ENCODE data around the gene DCAF6.

DCAF6 gene

DNA sequence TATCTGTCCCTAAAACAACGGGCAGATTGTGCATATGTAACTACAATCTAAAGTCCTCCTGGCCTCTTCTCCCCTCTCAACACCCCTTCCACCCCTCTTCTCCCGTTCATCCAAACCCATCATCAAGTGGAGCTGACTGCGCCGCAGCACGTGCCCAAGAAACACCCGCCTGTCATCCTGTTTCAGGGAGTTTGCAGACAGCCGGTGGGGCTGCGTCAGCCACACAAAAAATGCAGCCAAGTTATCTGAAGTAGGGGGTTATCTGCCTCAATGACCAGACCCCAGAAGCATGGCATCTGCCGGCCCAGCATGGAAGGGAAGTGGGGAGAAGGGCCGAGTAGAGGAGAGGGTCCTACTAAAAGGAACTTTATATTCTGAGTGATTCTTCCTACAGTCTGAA is 151.2 kb downstream of the DCAF6 start:
- no peak for DNase-seq

DNA sequence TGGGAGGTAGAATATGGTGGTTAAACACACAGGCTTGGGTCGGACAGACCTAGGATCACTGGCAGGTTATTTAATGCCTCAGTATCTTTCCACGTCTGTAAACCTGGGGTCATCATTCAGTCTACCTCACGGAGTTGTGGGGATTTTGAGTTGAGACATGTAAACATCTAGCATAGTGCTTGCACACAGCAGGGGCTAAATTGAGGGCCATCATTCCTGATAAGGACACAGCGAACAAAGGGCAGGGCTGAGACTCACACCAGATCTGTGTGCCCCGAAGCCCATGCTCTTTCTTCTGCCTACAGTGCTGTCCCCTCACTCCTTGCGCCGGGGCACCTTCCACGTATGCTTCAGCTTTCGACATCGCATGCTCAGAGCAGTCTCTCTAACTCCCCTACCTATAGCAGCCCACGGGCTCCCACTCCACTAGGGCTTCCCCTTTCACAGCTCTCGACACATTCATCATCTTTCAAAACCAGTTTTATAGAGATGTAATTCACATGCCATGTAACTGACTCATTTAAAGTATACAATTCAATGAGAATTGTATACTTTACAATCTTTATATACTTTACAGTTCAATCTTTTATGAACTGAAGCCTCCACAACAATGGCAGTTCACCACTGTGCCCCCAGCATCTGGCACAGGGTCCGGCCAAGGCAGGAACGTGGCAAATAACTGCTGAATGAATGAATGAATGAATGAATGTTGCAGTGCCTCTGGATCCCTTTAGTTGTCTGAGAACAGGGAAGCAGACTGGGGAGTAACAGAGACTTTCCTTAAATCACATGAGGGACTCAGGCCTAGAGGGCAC is 152.2 kb downstream of the DCAF6 start:
- DNase-seq: no peak

DNA sequence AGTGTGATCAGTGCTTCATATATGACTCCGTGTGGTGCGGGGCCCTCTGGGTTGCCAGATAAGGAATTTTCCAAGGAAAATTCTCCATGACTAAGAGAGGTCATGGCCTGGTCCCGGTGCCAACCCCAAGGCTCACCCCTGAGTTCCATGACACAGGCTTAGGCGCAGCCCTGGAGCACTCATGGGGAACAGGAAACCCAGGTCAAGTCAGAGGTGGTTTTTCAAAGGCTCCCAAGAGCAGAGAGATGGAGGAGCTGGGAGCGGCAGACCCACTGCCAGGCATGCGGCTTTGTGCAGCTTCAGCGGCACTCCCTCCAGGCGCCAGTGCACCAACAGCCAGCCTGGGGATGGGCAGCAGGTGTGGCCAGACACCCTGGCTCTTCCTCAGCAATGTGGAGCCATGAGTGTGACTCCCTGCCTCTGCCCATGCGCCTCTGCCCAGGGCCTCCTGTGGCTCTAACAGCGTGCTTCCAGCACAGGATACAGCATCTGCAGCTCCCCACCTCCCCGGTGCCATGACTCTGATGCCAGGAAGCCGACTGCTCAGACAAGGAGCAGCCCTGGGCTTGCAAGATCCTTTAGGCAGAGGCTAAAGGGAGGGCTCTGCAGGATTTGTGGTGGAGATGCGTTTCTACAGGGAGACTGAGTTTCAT is 153.0 kb downstream of the DCAF6 start:
- DNase-seq: no peak

DNA sequence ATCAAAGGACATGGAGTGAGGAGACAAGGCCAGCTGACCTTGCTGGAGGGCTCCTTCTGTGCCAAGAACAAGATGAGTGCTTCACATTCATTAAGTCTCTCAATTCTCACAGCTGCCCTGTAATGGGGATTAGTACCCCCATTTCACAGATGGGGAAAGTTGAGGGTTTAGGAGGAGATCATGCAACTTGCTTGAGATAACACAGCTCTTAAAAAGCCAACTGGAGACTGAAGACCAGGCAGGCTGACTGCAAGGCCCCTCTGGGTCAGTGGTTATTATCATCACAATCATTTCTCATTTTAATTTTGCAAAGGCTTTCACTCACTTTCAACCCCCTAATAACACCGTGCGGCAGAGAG is 153.5 kb downstream of the DCAF6 start:
- DNase-seq: no peak

DNA sequence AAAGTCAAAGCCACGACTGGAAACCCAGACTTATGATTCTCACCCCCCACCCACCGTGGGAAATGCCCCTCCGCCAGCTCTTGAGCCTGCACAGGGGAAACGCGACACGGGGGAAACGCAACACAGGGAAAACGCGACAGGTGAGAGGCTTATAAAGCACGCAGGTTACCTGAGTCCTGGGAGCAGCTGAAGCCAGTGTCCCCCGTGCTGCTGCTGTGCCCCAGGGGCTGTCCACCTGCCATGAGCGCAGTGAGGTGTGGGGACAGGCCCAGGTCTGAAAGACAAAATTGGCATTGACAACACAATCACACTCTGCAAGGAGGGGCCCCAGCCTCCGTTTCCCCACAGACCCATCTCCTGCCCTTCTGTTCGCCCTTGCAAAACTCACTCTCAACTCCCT is 153.9 kb downstream of the DCAF6 start:
- DNase-seq: no peak

DNA sequence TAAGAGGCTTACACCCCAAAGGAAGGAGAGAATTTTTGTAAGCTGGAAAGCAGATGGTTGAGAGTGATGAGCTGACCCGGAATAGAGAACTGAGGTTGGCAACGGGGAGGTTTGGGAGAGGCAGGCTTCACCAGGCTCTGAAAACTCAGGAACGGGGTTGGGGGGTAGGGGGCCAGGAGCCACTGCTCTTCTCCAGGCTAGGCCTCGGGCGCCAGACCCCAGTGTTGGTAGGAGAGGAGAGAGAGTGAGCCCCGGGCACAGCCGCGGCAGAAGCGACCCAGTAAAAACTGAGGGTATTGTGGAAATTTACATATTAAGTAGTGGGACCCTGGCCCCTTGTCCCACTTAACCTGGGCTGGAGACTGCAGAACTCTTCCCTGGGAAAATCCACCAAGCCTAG is 154.6 kb downstream of the DCAF6 start:
- no peak for DNase-seq

DNA sequence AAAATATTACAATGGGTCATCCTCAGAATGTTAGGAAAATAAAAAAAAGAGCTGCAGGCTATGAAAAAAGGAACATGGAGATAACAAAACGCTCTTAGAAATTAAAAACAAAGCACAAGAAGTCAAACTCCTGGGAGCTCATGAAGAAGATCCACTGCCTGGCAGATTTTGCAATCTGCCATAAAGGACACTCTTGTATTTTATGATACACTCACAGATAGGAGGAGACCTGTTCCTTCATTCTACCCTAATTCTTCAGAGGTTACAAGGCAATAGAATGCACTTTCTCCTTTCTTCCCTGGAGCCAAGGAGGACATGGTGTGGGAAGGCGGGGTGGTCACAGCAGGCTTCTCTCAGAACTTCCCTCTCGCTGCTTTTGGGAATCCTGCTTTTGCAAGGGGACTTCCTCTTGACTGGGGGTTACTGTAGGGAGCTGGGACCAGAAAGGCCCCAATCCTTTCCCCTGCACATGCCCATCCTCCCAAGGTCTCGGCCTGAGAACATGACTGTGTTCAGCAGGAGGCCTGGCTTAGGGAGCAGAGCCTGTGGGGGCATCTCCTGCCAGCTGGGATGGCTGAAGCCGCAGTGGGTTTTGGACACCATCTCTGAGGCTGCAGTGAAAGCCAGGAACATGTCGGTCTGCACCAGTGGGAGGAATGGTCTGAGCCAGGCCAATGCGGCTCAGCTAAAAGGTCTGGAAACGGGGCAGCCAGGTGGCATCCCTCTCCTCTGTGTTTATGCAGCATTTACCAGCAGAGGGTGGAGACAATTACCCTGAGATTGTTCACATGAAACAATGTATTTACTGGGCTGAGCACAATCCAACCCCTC is 155.5 kb downstream of the DCAF6 start:
- DNase-seq: no peak

DNA sequence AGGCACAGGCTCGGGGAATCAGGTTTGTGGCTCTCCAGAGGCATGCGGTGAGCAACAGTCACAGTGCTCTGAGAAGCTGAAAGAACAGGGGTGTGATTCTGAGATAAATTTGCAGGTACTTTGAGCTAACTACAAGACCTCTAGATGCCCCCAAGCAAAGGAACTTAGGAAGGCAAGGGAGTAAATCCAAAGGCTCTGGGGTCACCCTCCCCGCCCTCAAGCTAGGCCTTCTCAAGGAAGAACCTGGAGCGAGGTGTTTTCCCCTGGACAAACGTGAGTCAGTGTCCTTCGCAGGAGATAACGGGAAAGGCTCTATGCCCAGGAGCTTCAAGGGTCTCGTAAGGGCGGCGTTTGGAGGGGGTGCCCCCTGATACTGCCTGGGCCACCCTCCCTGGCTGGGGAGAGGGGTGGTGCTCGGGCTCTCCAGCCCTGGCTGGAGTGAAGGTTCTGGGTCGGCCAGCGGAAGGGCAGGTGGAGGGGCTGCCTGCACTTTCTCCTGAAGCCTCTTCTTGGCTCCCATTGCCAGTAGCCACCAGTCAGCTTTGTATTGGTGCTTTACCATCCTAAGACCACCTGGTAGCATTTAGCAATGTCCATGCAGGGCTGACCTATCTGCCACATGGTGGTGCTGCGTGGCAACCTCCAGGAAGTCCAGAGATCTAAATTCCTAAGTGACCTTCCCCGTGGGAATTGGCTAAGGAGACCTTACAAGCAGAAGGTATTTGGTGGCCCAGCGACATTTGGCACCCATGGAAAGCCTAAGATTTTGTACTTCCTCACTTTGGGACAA is 156.3 kb downstream of the DCAF6 start:
- peak; percentile 29 for DNase-seq

DNA sequence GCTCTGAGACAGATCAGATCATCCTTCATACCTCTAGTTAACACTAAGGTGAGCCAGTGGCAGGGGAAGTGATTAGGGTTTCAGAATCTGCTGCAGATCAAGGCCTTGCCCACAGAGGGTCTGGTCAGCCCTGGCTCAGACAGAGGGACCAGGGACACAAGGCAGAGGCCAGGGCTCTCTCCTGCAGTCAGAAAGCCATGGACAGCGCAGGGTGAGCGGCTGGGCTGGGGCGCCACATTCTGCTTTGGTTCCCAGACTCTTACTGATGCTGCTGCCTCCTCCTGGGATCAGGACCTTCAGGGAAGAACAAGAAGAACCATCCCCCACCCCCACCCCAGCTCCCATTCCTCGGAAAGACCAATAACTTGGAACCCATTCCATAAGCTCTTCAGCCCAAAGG is 157.1 kb downstream of the DCAF6 start:
- no peak for DNase-seq

DNA sequence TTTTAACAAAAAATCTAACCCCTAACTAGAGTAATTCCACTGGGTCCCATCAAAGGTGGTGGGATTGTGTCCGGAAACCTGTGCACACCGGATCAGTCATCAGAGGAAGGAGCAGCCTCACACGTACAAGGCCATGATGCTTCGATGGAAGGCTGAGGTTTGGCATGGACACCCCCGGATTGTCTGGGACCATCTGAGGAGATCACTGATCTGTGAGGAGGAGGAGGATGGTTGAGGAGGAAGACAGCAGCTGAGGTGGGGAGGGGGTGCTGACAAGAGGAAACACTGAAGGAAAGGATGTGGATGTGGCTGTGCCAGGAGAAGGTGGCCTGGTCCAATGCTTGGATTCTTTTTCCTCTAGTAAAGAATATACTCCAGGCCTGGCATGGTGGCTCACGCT is 159.0 kb downstream of the DCAF6 start:
- no peak for DNase-seq

DNA sequence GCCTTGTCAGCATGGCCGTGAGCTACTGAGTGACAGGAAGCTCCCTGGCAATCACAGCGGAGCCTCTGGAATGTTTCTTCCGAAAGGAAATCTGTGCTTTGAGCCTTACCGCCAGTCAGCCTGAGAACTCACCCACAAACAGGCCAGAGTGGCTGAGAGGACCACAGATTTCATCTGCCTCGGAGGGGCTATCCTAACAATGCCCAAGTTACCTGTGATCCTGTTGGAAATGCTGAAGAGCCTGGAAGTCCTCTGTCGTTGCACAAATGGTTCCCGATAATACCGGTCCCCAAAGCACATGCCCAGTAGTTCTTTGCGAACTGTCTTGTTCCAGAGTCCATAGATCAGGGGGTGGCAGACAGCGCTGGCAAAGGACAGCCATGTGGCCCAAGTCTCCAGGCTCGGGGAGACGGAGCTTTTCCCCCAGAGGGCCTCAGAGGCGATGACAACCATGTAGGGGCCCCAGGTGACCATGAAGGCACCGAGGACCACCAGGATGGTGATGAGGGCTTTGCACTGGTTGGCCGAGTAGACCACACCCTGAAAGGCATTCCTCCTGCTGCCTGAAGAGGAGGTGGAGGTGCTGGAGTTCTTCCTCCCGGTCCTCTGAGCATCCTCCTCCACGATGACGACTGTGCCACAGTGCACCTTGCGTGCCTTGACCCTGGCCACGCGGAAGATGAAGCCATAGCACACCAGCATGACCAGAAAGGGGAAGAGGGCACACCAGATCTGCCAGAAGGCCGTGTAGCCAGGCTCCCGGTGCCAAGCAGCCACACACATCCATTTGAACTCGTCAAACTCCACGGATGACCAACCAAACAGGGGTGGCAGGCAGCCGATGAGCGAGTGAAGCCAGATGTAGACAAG is 160.0 kb downstream of the DCAF6 start:
- DNase-seq: no peak

DNA sequence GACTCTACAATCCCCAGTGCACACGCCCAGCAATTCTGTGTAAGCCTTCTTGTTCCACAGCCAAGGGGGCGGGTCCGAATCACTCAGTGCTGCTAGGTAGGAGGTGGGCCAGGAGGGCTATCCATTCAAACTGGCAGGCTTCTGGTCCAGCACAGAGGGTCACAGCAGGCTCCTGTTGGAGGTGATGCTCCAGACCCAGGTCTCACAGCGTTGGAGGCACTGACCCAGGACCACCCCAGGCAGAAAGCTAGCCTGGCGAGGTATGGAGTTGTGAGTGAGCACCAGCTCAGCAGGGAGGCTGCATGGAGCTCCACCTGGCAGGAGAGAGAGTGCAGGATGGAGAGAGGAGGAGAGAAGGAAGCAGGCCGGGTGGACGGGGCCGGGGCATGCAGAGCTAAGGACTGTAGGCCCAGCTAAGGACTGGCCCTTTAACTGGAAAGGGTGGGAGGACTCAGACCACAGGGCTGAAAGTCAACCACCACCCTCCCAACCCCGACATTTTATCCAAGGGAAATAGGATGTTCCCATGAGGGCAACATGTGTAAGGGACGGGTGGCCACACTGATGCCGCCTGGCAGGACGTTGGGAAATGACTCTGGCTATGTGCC is 161.5 kb downstream of the DCAF6 start:
- DNase-seq: no peak

DNA sequence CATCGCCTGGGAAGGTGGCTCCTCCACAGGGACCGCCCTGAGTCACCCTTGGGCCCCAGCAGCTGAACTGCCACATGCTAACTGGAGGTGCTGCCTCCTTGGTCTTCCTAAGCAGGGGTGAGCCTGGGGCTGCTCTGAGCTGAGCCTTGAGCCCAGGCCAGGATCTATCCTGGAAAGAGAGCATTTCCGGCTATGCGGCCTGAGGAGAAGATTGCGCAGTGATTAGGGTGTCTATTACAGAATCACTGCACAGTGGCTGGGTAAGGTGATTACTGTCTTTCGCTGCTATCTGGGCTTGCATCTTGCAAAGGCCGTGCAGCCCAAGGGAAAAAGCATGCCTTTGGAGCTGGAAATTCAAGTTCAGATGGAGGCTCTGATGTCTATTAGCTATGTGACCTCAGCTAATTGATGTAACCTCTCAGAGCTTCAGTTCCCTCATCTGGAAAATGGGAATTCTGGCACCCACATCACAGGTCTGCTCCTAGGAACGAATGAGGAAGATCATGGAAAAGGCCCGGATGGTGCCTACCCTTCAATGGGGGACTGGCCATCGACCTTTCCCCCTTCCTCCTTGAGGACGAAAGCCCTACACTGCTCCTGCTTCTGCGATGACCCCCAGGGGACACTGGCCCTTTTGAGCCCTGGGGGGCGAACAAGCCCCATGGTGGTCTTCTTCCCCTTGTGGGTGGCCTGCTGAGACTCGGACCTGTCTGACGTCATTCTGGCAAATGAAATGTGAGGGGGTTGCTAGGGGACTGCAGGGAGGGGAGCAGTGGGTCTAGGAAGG is 162.2 kb downstream of the DCAF6 start:
- no peak for DNase-seq

DNA sequence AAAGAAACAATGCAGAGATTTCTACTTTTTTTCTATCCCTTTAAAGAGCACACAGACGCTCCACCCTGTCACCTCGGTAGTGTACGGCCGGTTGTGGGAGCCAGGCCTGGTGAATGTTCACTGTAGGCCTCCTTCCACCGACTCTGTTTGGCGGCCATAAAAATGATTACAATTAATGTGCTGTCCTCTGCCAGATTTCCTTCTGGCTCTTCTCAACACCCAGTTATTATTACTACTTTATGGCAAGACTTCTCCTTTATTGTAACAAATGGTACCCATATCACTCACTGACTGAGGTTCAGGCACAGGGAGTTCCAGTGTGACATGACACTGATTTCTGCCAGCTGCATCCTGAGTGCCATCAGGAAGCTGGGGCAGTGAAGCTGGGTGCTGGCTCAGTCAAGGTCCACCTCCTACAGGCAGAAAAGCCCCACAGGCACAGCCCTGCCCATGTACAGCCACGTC is 162.9 kb downstream of the DCAF6 start:
- no peak for DNase-seq

DNA sequence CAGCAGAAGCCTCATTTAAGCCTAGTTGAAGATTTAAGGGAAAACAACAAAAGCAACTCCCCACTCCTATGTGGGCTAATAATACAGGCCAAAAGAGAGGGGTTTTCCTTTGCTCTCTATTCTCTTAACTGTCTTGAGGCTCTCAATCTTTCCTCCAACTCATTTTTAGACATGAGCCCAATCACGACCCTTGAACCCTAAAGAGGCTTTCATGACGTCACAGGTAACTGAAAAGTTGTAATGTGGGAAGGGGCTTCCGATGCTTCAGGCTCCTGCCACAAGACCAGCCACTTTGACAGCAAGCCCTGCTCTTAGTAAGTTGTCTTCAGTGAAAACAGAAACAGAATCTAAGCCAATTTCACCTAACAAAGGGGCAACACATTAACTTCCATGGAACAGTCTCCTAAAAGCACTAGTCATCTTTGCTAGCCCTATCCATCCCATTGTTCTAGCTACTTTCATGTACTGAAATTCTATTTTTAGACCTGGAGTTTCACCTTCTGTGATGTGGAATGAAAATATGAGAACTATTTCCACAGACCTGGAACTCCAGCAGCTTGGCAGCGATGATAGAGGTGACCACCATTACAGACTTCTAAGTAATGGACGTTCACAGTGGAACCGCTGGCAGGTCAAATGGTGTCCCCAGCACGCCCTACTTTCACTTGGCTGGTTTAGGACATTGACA is 164.0 kb downstream of the DCAF6 start:
- DNase-seq: no peak

DNA sequence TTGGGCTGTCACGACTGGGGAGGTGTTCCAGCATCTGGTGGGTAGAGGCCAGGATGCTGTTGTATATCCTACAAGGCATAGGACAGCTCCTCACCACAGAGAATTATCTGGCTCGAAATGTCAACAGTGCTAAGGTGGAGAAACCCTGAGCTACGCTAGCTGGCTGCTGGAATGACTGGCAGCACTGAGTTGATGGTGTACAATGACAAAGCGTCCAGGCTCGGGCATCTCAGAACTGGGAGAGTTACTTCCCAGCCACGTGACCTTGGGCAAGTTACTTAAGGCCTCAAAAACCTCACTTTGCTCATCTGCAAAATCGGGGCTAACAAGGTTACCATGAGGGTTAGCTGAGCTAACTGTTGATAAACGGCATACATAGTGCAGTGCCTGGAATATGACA is 164.9 kb downstream of the DCAF6 start:
- no peak for DNase-seq

DNA sequence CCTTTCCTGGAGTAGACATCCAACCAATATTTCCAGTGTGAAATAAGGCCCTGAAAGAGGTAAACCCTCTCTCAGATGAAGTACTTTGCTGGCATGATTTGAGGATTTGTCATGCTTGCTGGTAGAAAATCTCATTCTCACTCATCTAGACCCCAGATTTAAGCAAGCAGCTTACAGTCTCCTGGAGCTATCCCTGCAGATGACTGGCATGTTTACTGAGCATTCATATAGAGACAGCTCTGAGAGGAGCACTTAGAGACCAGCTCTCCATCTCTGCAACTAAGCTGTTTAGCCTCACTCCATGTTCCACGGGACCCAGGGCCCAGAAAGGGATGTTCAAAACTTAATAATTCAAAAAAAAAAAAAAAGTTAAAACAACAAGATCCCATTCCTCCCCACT is 166.0 kb downstream of the DCAF6 start:
- no peak for DNase-seq

DNA sequence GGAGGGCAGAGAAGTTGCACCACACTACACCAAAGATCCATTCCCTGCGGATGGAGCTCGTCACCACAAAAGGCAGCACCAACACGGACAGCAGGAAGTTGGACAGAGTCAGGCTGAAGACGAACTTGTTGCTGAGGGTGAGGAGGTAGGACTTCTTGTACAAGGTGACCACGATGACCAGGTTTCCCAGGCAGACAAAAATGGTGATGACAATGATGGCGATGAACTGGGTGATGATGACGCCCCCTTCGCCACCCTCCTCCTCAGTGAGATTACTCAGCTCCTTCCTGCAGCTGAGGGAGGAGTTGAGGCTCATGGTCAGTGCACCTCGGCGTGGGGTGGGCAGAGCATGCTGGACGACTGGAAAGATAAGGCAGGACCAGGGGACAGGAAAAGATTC is 168.1 kb downstream of the DCAF6 start:
- no peak for DNase-seq

DNA sequence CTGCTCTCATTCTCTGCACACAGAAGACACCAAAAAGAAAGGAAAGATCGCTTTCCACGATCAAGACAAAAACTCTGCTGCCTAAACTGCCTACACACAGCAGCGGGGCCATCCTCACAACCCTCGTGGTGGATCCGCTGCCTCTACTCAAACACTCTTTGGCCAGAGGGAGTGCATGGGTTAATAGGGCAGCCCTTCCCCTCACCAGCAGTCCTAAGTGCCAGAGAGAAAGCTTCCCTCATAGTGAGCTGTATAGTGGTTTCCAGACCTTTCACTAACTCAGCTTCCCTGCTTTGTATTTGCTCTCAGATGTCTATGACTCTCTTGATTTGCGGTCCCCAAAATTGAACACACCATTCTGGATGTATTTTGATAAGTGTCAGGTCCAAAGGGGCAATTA is 169.4 kb downstream of the DCAF6 start:
- no peak for DNase-seq

DNA sequence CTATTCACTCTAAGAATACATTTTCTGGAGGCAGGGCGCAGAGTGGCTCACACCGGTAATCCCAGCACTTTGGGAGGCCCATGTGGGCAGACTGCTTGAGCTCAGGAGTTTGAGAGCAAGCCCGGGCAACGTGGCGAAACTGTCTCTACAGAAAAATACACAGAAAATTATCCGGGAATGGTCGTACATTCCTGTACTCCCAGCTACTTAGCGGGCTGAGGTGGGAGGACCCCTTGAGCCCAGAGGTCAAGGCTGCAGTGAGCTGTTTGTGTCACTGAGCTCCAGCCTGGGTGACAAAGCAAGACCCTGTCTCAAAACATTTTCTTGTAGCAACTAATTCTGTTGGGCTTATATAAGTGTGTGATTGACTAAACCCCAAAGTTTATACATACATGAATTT is 169.8 kb downstream of the DCAF6 start:
- no peak for DNase-seq
